NCI-H1105 treated with DMSO at 0.1 percent for 48 hours (cell line): Measurements from ENCODE around the gene C19orf25.
"Not testable (repeated sequence)": the region's sequence is repeated elsewhere in the genome, so short reads cannot be mapped to it uniquely, and the experiment has no call there.

Source experiments
- DNase-seq: peaks from one replicate; lab custom pipeline; 2025; lab: John Stamatoyannopoulos, UW

Gene C19orf25

DNA sequence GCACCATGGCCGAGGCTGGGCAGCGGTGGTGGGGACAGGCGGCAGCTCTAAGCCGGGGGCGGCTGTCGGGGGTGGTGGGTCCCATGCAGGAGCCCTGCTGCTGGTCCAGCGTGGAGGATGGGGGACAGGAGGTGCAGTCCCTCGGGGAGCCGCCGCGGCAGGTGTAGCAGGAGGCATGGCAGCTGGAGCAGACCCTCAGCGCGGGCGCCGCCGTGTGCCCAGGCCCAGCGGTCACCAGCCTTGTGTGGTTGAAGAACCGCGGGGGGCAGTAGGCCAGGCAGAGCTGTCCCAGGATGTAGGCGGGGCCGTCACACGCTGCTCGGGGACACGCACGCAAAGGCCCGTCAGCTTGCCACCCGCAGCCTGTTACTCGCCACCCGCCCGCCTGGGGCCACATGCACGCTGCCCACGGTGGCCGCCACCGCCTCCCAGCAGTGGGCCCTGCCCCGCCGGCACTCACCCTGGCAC, 2.9 kb upstream of the C19orf25 start:
- DNase-seq = no peak

- DNase-seq = no peak
Observed at GRCh38 chr19:1481224-1481892, 2.3 kb upstream of the C19orf25 start.

- DNase-seq = not testable (repeated sequence)
Observed at GRCh38 chr19:1477056-1477455, 2.0 kb downstream of the C19orf25 start.

DNA sequence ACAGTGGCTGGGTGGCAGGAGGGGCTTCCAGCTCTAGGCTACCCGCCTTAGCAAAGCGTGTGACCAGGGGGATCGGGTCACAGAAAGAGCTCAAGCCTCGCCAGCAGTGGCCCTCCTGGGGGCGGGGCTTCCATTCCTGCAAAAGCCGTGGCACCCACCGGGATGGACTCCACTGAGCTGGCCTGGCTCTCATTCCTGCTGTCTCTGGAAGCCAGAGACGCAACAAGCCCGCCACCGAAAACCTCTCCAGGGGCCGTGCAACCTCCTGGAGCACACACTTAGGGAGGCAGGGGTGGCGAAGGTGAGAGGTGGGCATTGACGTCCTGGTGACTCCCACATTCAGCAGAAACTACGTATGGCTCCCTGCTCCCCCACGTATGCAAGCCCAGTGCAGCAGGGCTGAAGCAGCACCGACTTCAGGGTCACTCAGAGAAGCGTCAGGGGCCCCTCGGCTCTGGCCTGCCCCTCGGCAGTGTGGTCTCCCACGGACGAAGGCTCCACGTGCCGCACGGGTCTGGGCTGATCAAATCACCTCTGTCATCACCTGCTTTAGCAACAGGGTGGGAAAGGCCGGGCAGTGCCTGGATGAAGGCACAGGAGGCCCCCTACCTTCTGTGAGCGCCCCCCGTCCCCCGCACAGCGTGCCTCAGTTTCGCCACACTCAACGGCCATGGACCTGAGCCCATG, 3.1 kb downstream of the C19orf25 start:
- no peak for DNase-seq

DNA sequence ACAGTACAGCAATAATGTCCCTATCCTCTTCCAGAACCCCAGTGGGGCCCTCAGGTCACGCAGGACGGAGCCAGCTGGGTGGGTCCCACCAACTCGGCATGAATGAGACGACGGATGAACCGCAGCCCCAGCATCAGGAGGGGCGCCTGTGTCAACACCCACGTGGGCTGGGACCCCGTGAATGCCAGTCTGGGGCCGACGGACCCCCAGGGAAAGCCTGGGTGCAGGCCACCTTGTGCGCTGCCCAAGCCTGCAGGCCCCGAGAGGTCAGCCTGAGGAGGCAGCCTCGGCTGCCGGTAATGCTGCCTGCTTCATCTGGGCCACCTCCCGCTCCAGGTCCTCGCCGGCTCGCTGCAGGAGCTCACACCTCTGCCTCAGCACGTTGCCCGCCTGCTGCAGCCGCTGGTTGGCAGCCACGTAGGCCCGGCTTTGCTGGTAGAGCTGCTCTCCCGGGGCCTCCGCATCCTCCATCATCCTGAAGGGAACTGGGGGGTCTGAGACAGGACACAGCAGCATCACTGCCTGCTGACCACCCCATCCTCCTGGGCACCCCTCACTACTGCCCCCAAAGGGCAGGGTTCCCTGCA, 4.2 kb downstream of the C19orf25 start:
- DNase-seq = no peak

GRCh38 chr19:1474011-1474764, 4.8 kb downstream of the C19orf25 start:
- no peak for DNase-seq

DNA sequence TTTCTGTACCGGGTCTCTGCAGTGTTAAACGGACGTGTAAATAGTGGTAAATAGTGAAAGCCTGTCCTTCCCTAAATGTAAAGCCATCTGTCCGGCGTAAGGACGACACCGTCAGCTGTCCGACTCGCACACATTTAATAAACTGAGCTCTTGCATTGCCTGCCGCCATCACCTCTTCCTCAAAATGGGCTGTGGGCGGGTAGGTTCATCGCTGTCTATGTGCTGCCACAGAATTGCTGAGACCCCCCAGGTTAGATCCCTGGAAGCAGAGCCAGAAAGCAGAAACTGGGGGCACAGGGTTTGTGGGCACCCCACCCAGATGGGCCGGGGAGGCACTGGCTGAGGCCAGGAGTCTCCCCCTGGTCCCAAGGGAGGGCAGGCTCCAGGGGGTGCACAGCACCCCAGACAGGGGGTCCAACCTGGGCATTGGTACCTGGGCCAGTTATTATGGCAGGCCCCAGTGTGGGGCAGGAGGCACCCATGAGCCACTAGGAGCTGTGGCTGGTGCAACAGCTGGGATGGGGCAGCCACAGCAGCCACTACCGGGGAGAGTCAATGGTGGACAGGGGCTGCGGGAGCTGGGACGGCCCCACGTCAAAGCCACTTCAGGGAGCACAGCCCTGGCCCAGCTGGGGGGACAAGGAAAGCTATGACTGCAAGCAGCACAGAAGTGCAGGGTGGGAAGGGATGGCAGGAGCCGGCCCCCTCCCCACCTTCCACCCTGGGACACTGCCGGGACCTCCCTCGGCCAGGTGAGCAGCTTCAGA, 5.7 kb downstream of the C19orf25 start:
- DNase-seq = peak; percentile 10

DNA sequence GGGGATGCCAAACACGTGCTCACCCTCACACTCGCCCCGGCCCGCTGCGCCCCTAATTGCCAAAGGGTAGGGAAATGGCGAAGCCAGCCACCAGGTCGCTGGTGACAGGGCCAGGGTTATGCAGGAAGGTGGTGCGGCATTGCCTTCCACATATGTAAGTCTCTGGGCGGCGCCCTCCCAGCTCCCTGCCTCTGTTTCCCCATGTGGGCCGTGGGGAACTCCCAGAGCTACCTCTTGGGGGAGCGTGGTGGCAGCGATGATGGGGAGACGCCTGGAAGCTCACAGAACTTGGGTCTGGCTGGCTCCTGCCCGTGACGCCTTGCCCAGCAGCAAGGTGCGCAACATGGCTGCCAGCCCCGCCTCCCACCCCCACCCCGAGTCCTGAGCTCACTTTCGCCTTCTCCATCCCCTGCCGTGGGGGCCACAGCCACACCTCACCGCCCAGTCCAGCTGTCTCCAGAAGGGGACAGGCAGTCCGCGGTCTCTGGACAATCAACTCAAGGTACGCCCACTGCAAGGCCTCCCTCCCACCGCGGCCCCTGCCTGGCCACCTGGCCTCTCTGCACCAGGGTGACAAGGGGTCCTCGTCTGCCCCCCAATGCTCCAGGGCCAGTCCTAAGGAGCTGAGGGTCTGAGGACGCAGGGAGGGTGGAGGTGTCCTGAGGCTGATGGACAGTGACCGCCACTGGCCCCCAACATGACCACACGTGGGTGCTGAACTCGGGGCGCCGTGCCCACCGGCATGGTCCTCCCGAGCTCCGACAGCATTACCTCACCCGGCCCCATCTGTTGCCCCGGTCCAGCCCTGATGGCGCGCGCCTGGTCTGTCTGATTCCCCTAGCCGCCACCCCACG, 6.6 kb downstream of the C19orf25 start:
- peak; percentile 10 for DNase-seq

DNA sequence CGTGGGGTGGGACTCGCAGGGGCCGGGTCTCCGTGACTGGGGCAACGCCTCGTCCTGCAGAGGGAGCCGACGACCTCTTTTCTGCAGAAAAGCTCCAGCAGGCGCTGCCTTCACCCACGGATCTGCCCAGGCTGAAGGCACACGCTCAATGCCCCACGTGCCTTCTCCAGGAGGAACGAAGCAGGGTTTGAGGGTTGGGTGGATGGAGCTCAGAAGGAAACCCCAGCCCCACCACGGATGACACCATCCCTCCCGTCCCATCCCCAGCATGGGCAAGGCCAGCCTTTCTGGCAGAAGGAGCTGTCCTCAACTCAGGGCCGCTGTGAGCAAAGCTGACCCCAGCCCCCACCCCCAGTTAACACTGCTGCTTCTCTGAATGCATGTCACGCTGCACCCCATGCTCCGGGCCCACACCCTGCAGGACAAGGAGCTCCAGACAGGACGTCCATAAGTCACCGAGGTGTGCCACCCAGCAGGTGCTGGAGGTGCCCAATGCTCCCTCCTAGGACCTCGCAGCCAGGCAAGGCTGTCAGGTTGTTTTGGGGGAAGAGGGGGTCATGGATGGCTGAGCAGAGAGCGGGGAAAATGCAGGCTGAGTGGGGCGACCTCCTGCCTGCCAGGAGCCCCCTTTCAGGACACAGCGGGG, 7.4 kb downstream of the C19orf25 start:
- no peak for DNase-seq

GRCh38 chr19:1471010-1471514, 8.0 kb downstream of the C19orf25 start:
- peak; percentile 64 for DNase-seq

DNA sequence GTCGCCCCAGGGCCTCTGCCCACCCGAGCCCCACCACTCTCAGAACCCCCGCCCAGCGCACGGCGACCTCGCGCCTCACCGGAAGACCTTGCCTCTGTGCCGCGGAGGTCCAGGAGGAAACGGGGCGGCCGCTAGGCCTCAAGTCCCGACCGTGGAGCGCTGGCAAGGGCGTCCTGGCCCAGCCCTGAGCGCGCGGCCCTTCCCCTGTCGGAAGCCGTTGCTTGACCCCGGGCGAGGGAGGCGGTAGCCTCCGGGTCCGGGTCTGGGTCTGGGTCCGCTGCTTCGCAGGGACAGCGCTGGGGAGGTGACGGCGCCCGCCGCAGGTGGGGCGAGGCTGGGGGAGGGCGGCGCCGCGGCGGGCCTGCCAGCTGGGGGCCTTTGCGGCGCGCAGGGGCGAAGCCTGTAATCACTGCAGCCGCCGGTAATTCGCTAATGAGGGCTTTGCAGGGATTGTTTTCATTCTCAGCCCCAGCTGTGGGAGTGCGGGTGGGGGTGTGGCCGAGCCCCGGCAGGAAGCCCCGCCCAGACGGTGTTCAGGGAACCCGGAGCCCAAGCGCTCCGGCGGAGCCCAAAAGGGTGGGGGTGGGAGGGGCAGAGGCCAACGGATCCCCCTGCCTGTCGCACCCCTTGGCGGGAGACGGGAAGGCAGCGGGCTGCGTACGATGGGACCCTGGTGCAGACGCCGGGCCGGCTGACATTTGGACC, 8.6 kb downstream of the C19orf25 start:
- peak; percentile 81 for DNase-seq

DNA sequence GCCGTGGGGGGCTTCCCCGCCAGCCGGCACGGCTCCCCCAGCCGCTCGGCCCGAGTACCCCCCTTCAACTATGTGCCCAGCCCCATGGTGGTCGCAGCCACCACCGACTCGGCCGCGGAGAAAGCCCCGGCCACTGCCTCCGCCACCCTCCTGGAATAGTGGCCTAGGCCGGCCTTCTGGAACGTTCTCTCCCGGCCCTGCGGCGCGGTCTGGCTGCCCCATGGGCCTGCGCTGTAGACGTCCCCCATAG, 9.0 kb downstream of the C19orf25 start:
- DNase-seq = no peak

DNA sequence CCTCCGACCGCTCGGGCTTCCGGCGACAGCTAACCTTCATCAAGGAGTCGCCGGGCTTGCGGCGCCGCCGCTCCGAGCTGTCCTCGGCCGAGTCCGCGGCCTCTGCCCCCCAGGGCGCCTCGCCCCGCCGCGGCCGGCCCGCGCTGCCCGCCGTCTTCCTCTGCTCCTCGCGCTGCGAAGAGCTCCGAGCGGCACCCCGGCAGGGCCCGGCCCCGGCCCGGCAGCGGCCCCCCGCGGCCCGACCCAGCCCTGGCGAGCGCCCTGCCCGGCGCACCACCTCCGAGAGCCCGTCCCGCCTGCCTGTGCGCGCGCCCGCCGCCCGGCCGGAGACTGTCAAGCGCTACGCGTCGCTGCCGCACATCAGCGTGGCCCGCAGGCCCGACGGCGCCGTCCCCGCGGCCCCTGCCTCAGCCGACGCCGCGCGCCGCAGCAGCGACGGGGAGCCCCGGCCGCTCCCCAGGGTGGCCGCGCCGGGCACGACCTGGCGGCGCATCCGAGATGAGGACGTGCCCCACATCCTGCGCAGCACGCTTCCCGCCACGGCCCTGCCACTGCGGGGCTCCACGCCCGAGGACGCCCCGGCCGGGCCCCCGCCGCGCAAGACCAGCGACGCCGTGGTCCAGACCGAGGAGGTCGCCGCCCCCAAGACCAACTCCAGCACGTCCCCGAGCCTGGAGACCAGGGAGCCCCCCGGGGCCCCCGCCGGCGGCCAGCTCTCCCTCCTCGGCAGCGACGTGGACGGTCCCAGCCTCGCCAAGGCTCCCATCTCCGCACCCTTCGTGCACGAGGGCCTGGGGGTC, 9.6 kb downstream of the C19orf25 start:
- DNase-seq = no peak

DNA sequence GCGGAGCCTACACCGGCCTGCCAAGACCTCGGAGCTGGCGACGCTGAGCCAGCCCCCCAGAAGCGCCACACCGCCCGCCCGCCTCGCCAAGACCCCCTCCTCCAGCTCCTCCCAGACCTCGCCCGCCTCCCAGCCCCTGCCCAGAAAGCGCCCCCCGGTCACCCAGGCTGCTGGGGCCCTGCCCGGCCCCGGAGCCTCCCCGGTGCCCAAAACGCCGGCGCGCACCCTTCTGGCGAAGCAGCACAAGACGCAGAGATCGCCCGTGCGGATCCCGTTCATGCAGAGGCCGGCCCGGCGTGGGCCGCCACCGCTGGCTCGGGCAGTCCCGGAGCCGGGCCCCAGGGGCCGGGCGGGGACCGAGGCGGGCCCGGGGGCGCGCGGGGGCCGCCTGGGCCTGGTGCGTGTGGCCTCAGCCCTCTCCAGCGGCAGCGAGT, 10.2 kb downstream of the C19orf25 start:
- no peak for DNase-seq

DNA sequence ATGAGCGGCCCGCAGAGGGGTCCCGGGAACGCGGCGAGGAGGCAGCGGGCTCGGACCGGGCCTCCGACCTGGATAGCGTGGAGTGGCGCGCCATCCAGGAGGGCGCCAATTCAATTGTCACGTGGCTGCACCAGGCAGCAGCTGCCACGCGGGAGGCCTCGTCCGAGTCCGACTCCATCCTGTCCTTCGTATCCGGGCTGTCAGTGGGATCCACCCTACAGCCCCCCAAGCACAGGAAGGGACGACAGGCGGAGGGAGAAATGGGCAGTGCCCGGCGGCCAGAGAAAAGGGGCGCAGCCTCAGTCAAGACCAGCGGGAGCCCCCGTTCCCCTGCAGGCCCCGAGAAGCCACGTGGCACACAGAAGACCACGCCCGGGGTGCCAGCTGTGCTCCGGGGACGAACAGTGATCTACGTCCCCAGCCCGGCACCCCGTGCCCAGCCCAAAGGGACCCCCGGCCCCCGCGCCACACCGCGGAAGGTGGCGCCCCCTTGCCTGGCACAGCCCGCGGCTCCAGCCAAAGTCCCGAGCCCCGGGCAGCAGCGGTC, 10.7 kb downstream of the C19orf25 start:
- DNase-seq = no peak

GRCh38 chr19:1467490-1468273, 11.3 kb downstream of the C19orf25 start:
- DNase-seq = no peak

GRCh38 chr19:1467215-1467489, 11.9 kb downstream of the C19orf25 start:
- no peak for DNase-seq
